DMS114 treated with DMSO at 0.1 percent for 48 hours (cell line): ENCODE data around the gene TXNL1.

Source experiments
- DNase-seq: peaks from one replicate; lab custom pipeline; 2025; ENCODE audit not compliant: unreplicated experiment; lab: John Stamatoyannopoulos, UW

The TXNL1 gene

DNA sequence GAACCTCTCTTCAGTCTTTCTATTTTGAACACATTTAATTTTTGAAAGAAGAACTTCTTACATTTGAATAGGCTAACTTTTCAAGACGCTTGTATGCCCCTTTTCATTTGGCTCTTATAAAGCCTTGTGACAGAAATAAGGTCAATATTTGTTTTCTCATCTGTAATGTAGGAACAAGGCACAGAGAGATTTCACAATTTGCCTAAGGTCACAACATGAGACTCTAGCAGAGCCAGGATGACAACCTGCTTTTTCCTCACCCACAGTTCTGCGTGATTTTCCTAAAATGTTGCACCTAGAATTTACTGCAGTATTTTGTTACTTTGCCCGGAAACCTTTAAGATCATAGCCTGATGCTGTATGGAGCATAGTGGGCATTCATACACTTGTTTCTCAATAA, 67.4 kb downstream of the TXNL1 start:
- DNase-seq: no peak

DNA sequence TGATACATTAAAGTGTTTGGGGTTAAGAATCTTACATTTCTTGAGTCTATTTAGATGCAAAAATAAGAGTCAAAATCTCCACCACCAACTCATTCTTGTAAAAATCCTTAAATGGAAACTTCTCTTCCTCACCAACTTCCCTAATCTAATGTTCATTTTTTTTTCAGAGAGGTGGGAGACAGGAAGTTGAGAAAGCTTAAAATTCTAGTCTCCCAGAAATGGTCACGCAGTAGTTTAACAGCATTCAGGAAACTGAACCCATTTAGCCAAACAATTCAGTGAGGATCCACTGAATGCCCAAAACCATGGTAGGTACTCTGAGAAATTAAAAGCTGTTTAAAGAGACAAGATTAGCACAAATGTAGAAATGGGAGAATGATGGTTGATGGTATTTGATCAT, 69.0 kb downstream of the TXNL1 start:
- no peak for DNase-seq

DNA sequence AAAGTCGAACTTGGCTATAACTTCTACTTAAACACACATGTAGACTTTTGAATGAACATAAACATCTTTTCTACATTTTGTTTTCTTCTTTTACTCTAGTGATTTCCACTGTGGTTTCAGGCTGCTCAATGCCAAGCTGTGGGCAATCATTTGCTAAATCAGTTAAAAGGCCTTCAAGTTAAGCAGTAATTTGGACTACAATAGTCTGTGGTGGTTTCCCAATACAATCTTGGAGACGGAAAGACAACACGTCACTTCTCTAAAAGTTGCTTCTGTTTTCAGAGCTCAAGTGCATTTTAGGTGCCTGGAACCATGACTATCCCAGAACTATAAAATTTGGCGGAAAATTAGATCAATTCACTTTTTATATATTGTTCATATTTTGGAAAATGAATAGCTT, 69.4 kb downstream of the TXNL1 start:
- DNase-seq: no peak

DNA sequence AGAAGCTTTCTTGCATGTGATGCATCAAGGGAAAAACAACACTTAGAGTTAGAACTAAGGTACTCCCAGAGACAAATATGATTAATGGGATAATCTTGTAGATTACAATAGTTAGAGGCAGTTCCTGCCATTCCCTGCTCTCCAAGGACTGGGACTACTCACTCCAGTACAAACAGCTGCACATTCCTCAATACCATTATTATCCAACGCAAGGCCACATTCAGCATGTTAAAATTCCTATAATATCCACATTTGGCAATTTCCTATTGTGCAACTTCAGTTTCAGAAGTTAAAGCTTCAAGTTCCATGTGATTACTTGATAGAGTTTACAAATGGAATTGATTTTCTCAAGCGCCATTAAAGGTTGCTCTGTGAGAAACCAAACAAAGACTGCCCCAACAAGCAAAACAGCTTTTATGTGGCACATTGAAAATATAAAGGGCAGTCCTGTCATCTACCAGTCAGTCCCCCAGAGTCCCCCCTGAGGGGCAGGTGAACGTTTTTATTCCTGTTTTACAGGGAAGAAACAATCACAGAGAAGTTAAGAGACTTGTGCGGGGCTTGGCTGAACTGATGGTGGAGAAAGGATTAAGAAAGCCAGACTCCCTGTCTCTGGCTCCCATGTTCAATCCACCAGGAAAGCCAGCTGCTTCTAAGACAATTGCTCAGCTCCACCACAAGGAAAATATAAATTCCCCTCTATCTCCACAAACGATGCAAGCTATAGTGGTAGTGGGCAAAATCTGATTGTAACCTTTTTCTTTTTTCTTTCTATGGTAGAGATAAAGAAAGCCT, 72.6 kb downstream of the TXNL1 start:
- DNase-seq: no peak

DNA sequence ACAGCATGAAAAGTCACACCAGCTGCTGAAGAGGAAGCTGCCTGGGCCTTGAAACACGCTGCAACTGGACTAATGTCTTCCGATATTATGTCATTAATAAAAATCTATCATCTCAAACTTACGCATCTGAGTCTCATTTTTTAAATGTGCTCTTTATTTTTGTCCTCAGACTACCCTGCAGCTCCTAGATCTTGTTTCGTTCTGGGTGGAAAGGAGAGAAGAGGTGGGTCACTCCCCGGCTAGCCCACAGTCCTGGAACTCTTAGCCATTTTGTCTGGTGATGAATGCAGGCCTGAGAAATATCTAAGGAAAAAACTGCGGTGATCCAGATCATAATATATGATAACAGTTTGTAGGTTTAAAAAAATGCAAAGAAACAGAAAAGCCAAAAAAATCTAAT, 73.3 kb downstream of the TXNL1 start:
- no peak for DNase-seq

DNA sequence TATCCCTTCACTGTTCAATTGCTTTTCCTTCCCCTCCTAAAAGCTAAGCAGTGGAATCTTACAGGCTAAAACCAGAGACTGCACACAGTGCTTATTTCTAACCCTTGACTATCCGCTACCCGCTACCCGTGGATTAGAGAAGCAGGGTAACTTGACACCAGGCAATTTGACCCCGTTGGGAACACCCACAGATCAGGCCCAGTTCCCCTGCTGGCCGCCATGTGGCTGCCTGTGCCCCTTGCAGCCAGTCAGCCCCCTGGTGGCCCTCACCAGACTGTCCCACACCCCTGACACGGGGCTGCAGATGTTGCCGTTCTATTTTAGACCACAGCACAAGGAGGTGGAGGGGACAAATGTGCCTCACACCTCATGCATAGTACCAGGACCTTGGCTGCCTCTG, 74.8 kb downstream of the TXNL1 start:
- no peak for DNase-seq

DNA sequence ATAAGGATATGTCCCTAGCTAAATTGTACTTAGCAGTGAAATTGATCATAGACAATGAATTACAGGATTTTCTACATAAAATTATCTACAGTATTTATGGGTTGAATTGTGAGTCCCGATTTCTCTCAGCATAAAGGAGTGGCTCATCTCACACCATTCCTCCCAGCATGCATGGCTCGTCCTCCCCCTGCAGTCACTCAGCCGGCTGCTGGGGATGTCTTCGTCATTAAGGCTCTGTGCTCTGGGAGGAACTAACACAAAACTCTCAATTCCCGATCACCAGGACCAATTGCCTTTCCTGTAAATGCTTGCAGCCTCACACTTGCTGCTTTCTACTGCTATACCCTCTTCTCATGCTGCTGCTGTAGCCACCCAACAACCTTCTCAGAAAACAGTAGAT, 75.9 kb downstream of the TXNL1 start:
- DNase-seq: no peak

DNA sequence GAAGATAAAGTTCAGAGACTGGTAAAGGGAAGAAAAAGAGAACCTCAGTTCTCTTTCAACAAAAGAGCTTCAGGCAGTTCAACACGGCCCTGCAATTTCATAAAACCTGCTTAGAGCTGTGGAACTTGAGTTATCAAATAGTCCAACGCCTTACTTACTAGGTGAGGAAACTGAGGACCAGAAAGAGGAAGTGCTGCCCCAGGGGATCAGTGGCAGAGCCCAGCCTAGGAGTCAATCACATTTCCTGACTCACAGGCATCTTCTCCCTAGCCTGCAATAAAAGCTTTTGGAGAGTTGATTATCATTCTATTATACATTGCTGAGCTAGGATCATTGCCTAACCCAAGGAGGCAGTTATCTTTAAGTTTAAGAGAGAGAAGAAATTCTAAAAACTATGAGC, 77.4 kb downstream of the TXNL1 start:
- DNase-seq: no peak

DNA sequence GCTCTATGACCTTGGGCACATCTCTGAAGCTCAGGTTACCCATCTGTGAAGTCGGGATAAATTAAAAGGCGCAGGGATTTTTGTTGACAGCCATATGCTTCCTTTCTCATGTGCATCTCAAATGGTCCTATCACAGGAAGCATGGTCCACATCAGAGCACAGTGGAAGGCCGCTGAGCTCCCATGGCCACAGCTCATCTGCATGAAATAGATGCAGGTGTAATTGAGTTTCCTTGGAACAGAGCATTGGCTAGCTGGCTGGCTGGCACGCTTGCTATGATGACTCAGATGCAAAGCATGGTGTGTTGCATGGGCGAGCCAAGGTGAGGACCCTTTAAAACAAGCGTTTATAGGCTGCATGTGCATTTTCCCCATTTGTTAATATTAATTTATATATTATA, 79.3 kb downstream of the TXNL1 start:
- no peak for DNase-seq

DNA sequence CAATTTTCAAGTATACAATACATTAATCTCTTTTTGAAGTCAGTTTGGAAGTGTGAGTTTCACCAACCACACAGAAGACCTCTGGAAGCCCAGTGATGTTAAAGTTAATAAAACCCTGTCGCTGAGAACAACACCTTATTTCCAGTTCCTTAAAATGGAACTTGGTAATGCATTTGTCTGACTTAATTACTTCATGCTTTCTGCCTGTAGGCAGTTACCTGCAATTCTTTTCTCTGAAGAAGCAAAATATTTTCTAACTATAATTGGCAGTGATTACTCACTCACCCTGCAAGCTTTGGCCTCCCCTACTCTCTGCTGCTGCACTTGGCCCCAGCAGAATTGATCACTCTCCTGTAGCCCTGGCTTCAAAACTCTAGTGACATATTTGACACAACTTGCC, 81.5 kb downstream of the TXNL1 start:
- DNase-seq: no peak

DNA sequence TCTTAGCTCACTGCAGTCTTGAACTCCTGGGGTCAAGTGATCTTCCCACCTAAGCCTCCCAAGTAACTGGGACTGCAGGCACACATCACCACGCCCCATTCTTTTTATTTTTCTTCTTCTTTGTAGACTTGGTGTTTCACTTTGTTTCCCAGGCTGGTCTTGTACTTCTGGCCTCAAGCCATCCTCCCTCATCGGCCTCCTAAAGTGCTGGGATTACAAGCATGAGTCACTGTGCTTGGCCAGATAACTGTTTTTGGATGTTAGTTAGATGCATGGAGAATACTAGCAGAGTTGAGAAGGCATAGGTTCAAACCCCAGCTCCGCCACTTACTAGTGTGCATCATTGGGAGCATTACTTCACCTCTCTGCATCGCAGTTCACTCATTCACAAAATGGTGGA, 88.3 kb downstream of the TXNL1 start:
- DNase-seq: no peak
